Measurements from ENCODE around the gene CRIM1. TPM values are rescaled to one million over a fixed set of nuclear protein-coding genes. Genes with fewer than 3 reads are reported as not detected.

The CRIM1 gene
- total RNA-seq, 1 experiment from 2014 or later, result 27.6 TPM

GRCh38 chr2:36376319-36376765, 20.8 kb downstream of the CRIM1 start:
- H3K4ac ChIP-seq (ENCODE audit: low read depth, low read length), result no peak overlapping the region
- H3K79me2 ChIP-seq (ENCODE audit: insufficient read depth, low read length), result peaks cover 35% of the 10 kb centered on the region
- no peak overlapping the region for H3K23ac ChIP-seq (ENCODE audit: insufficient read length, low read depth, low read length)
- peak overlapping the region; percentile 0 to 11; a peak in 4 of 5 replicates for H3K4me3 Mint-ChIP-seq
- no peak overlapping the region for H3K27ac ChIP-seq (ENCODE audit: insufficient read length, low read depth, low read length)
- H2BK12ac ChIP-seq (ENCODE audit: insufficient read length, low read depth, low read length), result no peak overlapping the region
- no peak overlapping the region for H3K18ac ChIP-seq (ENCODE audit: insufficient read length, low read depth, low read length)
- no peak overlapping the region for H2AK5ac ChIP-seq (ENCODE audit: insufficient read length, low read length)
- H3K4me1 Mint-ChIP-seq, result peaks cover 72 to 84% of the 10 kb centered on the region in 2 experiments
- no peak overlapping the region for H3T11ph ChIP-seq (ENCODE audit: low read length)
- WGBS (ENCODE audit: extremely low coverage, insufficient read length, low lambda C conversion rate), result no CpG with 5 or more reads among the region's 8 CpGs
- peaks cover 26% of the 10 kb centered on the region for H3K4me1 ChIP-seq (ENCODE audit: insufficient read depth, low read length)
- no peaks in the 10 kb centered on the region for H3K27me3 Mint-ChIP-seq (ENCODE audit: low read depth)
- no peak for TF ChIP-seq CTCF (conservative IDR thresholded peaks at IDR 0.05)
- peaks cover 0 to 10% (median 5%) of the 10 kb centered on the region in 3 experiments; a peak in 4 of 7 replicates for H3K36me3 Mint-ChIP-seq (ENCODE audit: insufficient read depth in 1 of 3, low read depth in 3 of 3)
- H2AFZ ChIP-seq (ENCODE audit: low read length), result no peak overlapping the region
- no peak overlapping the region for H3K9ac ChIP-seq (ENCODE audit: extremely low read depth, insufficient read length, low read length)
- H3K14ac ChIP-seq (ENCODE audit: insufficient read depth, low read length), result no peak overlapping the region
- no peak overlapping the region for H4K91ac ChIP-seq (ENCODE audit: insufficient read length, low read depth, low read length)
- H2BK120ac ChIP-seq (ENCODE audit: low read depth, low read length, poor library complexity, severe bottlenecking), result no peak overlapping the region
- no peak overlapping the region for H4K8ac ChIP-seq (replicated peaks; ENCODE audit: insufficient read length, low read depth, low read length)
- H3K4me2 ChIP-seq (ENCODE audit: insufficient read depth, insufficient read length, low read length), result peak overlapping the region; percentile 3
- no peak overlapping the region for H2BK5ac ChIP-seq (ENCODE audit: insufficient read length, low read length)
- no peaks in the 10 kb centered on the region for H3K9me3 ChIP-seq (ENCODE audit: control insufficient read depth, low read depth, low read length)
- DNase-seq, result no peak
- H3K27me3 ChIP-seq (ENCODE audit: insufficient read depth, low read length), result no peaks in the 10 kb centered on the region
- H2BK15ac ChIP-seq (ENCODE audit: low read depth, low read length), result no peak overlapping the region
- no peaks in the 10 kb centered on the region for H3K9me3 Mint-ChIP-seq
- no peaks in the 10 kb centered on the region for H4K20me1 ChIP-seq (ENCODE audit: control insufficient read depth, insufficient read depth, insufficient read length)
- no peak overlapping the region for H4K5ac ChIP-seq (ENCODE audit: insufficient read length, low read depth, low read length)
- H3K27ac Mint-ChIP-seq, result peak overlapping the region; percentile 3 to 96 (median 93)
- H3K56ac ChIP-seq (ENCODE audit: insufficient read length, low read depth, low read length), result no peak overlapping the region
- H3K79me1 ChIP-seq (ENCODE audit: insufficient read depth, low read depth, low read length, poor library complexity, severe bottlenecking), result no peaks in the 10 kb centered on the region
- no peaks in the 10 kb centered on the region for H3K23me2 ChIP-seq (ENCODE audit: insufficient read length, low read depth, low read length, poor library complexity, severe bottlenecking)
- H2BK20ac ChIP-seq (ENCODE audit: low read depth, low read length, poor library complexity, severe bottlenecking), result no peak overlapping the region
